Measurements from ENCODE around the gene GIMAP8.
A peak's percentile ranks its signal among the peaks of the same experiment; 100 is the strongest.

Gene GIMAP8

GRCh38 chr7:150406567-150407421 is 43.6 kb upstream of the GIMAP8 start:
- Histone ChIP-seq H3K36me3 (ENCODE audit: control insufficient read depth, insufficient read depth, low read length) (peaks cover 22% of the 10 kb centered on the region), H3K27me3 (ENCODE audit: control insufficient read depth, insufficient read depth, low read length) (no peaks in the 10 kb centered on the region), H3K4me3 (ENCODE audit: low read depth, low read length) (peak overlapping the region; percentile 68), H3K9ac (ENCODE audit: low read depth, low read length) (no peak overlapping the region), H3K4me1 (ENCODE audit: control insufficient read depth, insufficient read depth, low read length) (peaks cover 33% of the 10 kb centered on the region), H3K9me3 (ENCODE audit: control insufficient read depth, insufficient read depth, low read length) (no peaks in the 10 kb centered on the region)

- Histone ChIP-seq H3K36me3 (ENCODE audit: control insufficient read depth, insufficient read depth, low read length) (peaks cover 22% of the 10 kb centered on the region), H3K4me1 (ENCODE audit: control insufficient read depth, insufficient read depth, low read length) (peaks cover 26% of the 10 kb centered on the region), H3K9ac (ENCODE audit: low read depth, low read length) (no peak overlapping the region)
These were observed 42.6 kb upstream of the GIMAP8 start for GRCh38 chr7:150407588-150408392.

GRCh38 chr7:150408393-150409299 is 41.8 kb upstream of the GIMAP8 start:
- H3K9ac ChIP-seq (ENCODE audit: low read depth, low read length), result no peak overlapping the region
- peaks cover 18% of the 10 kb centered on the region for H3K4me1 ChIP-seq (ENCODE audit: control insufficient read depth, insufficient read depth, low read length)

More at GRCh38 chr7:150407588-150408392, 42.6 kb upstream of the GIMAP8 start:
- no peaks in the 10 kb centered on the region for H3K9me3 ChIP-seq (ENCODE audit: control insufficient read depth, insufficient read depth, low read length)
- H3K27me3 ChIP-seq (ENCODE audit: control insufficient read depth, insufficient read depth, low read length), result no peaks in the 10 kb centered on the region
- H3K4me3 ChIP-seq (ENCODE audit: low read depth, low read length), result no peak overlapping the region

GRCh38 chr7:150409300-150410030 is 41.0 kb upstream of the GIMAP8 start:
- Histone ChIP-seq H3K9ac (ENCODE audit: low read depth, low read length) (no peak overlapping the region), H3K36me3 (ENCODE audit: control insufficient read depth, insufficient read depth, low read length) (peaks cover 22% of the 10 kb centered on the region), H3K9me3 (ENCODE audit: control insufficient read depth, insufficient read depth, low read length) (no peaks in the 10 kb centered on the region), H3K4me1 (ENCODE audit: control insufficient read depth, insufficient read depth, low read length) (peaks cover 9% of the 10 kb centered on the region), H3K27me3 (ENCODE audit: control insufficient read depth, insufficient read depth, low read length) (no peaks in the 10 kb centered on the region), H3K4me3 (ENCODE audit: low read depth, low read length) (no peak overlapping the region)

More at GRCh38 chr7:150408393-150409299, 41.8 kb upstream of the GIMAP8 start:
- Histone ChIP-seq H3K27me3 (ENCODE audit: control insufficient read depth, insufficient read depth, low read length) (no peaks in the 10 kb centered on the region), H3K36me3 (ENCODE audit: control insufficient read depth, insufficient read depth, low read length) (peaks cover 22% of the 10 kb centered on the region), H3K9me3 (ENCODE audit: control insufficient read depth, insufficient read depth, low read length) (no peaks in the 10 kb centered on the region), H3K4me3 (ENCODE audit: low read depth, low read length) (no peak overlapping the region)

- Histone ChIP-seq H3K36me3 (ENCODE audit: control insufficient read depth, insufficient read depth, low read length) (peaks cover 22% of the 10 kb centered on the region), H3K4me3 (ENCODE audit: low read depth, low read length) (no peak overlapping the region), H3K9me3 (ENCODE audit: control insufficient read depth, insufficient read depth, low read length) (no peaks in the 10 kb centered on the region), H3K27me3 (ENCODE audit: control insufficient read depth, insufficient read depth, low read length) (no peaks in the 10 kb centered on the region), H3K9ac (ENCODE audit: low read depth, low read length) (no peak overlapping the region), H3K4me1 (ENCODE audit: control insufficient read depth, insufficient read depth, low read length) (peaks cover 9% of the 10 kb centered on the region)
These were observed 40.3 kb upstream of the GIMAP8 start for GRCh38 chr7:150410131-150410530.

- H3K4me3 ChIP-seq (ENCODE audit: low read depth, low read length), result no peak overlapping the region
- no peaks in the 10 kb centered on the region for H3K27me3 ChIP-seq (ENCODE audit: control insufficient read depth, insufficient read depth, low read length)
- peaks cover 9% of the 10 kb centered on the region for H3K4me1 ChIP-seq (ENCODE audit: control insufficient read depth, insufficient read depth, low read length)
- H3K9me3 ChIP-seq (ENCODE audit: control insufficient read depth, insufficient read depth, low read length), result no peaks in the 10 kb centered on the region
- H3K36me3 ChIP-seq (ENCODE audit: control insufficient read depth, insufficient read depth, low read length), result peaks cover 22% of the 10 kb centered on the region
- H3K9ac ChIP-seq (ENCODE audit: low read depth, low read length), result no peak overlapping the region
These were observed 39.6 kb upstream of the GIMAP8 start for GRCh38 chr7:150410680-150411346.

GRCh38 chr7:150411606-150412005 is 38.8 kb upstream of the GIMAP8 start:
- H3K4me1 ChIP-seq (ENCODE audit: control insufficient read depth, insufficient read depth, low read length), result peaks cover 3% of the 10 kb centered on the region
- H3K36me3 ChIP-seq (ENCODE audit: control insufficient read depth, insufficient read depth, low read length), result peaks cover 22% of the 10 kb centered on the region

GRCh38 chr7:150412016-150412415 is 38.4 kb upstream of the GIMAP8 start:
- peaks cover 22% of the 10 kb centered on the region for H3K36me3 ChIP-seq (ENCODE audit: control insufficient read depth, insufficient read depth, low read length)
- H3K9ac ChIP-seq (ENCODE audit: low read depth, low read length), result no peak overlapping the region
- no peaks in the 10 kb centered on the region for H3K4me1 ChIP-seq (ENCODE audit: control insufficient read depth, insufficient read depth, low read length)
- H3K4me3 ChIP-seq (ENCODE audit: low read depth, low read length), result no peak overlapping the region
- H3K27me3 ChIP-seq (ENCODE audit: control insufficient read depth, insufficient read depth, low read length), result no peaks in the 10 kb centered on the region
- no peaks in the 10 kb centered on the region for H3K9me3 ChIP-seq (ENCODE audit: control insufficient read depth, insufficient read depth, low read length)

More at GRCh38 chr7:150411606-150412005, 38.8 kb upstream of the GIMAP8 start:
- Histone ChIP-seq H3K9ac (ENCODE audit: low read depth, low read length) (no peak overlapping the region), H3K4me3 (ENCODE audit: low read depth, low read length) (no peak overlapping the region), H3K9me3 (ENCODE audit: control insufficient read depth, insufficient read depth, low read length) (no peaks in the 10 kb centered on the region), H3K27me3 (ENCODE audit: control insufficient read depth, insufficient read depth, low read length) (no peaks in the 10 kb centered on the region)

GRCh38 chr7:150412518-150413488 is 37.6 kb upstream of the GIMAP8 start:
- H3K27me3 ChIP-seq (ENCODE audit: control insufficient read depth, insufficient read depth, low read length), result no peaks in the 10 kb centered on the region
- H3K9ac ChIP-seq (ENCODE audit: low read depth, low read length), result no peak overlapping the region
- H3K4me3 ChIP-seq (ENCODE audit: low read depth, low read length), result no peak overlapping the region
- peaks cover 22% of the 10 kb centered on the region for H3K36me3 ChIP-seq (ENCODE audit: control insufficient read depth, insufficient read depth, low read length)
- H3K9me3 ChIP-seq (ENCODE audit: control insufficient read depth, insufficient read depth, low read length), result no peaks in the 10 kb centered on the region
- H3K4me1 ChIP-seq (ENCODE audit: control insufficient read depth, insufficient read depth, low read length), result no peaks in the 10 kb centered on the region

Measured in iPS-15b (cell line).